GM18505 (cell line): ENCODE data around the gene CPLX4.

Experiments used
- ATAC-seq: cut with Tn5 transposase; IDR thresholded peaks from one replicate; pipeline ENCODE4 v1.9.1; 2021; ENCODE audit not compliant: unreplicated experiment
- POLR2A ChIP-seq: IDR thresholded peaks from 4 replicates; pipeline ENCODE4 v1.6.1; 2011; ENCODE audit warnings: borderline replicate concordance; ENCODE audit not compliant: insufficient read depth, insufficient read length; ENCODE audit errors: extremely low read depth

CPLX4 gene

DNA sequence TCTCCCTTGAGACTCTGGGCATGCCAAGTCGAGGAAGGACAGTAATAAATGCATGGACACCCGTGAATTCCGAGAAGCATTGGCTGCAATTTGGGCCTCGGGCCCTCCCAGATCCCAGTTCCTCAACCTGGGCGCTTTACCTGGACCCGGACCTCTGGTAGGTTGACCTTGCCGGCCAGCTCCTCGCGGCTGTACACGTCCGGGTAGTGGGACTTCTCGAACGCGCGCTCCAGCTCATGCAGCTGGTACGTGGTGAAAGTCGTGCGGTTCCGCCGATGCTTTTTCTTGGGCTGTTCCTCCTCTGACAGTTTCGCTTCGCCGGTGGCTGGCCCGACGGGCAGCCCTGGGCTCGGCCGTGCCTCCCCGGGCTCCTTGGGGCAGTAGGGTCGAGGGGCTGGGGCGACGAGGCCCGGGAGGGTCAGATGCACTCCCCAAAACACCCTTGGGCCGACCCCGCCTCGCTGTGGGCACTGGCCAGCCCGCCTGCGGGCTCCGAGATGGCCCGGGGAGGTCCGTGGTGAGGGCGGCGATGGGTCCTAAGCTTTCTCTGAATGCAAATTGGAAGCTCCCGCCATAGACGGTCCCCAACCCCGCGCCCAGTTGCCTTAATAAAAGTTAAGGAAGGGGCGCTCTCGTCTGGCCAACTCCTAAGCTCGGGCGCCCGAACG lies 46.1 kb downstream of the CPLX4 start:
- no peak for ATAC-seq
- no peak for TF ChIP-seq POLR2A

GRCh38 chr18:59271606-59272220 lies 46.7 kb downstream of the CPLX4 start:
- TF ChIP-seq POLR2A: no peak
- ATAC-seq: no peak

- ATAC-seq: no peak
- no peak for TF ChIP-seq POLR2A
Measured at GRCh38 chr18:59270689-59271257, 47.7 kb downstream of the CPLX4 start.

DNA sequence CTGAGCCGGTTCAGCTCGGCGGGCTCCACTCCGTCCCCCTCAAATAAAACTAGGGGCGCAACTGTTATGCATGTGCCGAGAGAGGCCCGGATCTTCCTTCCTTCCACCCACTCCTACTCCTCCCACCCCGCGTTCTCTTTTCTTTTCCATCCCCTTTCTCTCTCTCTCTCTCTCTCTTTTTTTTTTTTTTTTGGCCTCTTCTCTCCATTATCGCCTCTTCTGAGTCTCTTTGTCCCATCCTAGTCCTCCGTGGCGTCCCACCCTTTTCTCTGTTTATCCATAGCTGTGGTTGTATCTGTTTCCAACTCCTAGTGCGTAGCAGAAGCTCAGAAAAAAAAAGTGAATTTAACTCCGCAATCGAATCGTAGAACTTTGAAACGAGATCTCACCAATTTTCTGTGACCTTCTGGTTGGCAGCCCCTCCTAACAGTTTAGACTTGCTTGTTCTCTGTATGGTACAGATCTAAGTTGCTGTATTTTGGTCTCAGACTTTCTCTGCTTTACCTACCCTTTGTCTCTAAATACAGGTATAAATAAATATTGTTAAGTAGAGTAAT lies 48.8 kb downstream of the CPLX4 start:
- TF ChIP-seq POLR2A: no peak
- no peak for ATAC-seq

DNA sequence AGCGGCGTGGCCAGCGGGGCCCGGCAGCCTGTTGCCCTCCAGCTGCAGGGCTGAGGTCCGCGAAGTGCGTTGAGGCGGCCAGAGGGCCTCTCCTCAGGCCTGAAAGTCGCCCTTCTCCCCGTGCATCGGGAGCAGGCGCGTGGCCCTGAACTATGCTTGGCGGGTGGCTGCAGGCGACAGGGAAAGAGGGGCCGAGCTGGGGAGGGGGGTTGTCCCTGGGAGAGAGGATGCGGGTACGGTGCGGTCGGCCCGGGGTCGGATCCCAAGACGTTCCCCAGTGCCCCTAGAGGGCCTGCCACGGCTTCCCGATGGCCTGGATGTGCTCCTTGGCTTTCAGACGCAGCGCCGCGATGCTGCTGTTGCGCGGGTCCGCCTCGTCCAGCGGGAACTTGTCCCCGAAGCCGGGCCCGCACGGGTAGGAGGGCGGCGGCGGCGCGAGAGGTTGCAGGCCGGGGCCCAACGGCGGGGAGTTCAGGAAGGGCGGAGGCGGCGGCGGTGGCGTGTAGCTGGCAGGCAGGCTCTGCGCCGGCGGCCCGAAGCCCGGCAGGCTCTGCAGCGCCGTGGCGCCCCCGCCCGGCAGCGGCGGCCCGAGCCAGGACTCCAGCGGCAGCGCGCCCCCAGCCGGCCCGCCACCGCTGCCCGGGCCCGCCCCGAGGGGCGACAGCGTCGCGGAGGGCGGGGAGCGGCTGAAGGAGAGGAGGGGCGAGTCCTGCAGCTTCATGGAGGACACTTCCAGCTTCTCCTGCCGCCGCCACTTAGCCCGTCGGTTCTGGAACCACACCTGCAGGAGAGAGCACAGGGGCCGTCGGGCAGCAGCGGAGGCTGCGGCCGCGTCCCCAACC lies 49.5 kb downstream of the CPLX4 start:
- peak; percentile 57 for ATAC-seq
- TF ChIP-seq POLR2A: no peak

DNA sequence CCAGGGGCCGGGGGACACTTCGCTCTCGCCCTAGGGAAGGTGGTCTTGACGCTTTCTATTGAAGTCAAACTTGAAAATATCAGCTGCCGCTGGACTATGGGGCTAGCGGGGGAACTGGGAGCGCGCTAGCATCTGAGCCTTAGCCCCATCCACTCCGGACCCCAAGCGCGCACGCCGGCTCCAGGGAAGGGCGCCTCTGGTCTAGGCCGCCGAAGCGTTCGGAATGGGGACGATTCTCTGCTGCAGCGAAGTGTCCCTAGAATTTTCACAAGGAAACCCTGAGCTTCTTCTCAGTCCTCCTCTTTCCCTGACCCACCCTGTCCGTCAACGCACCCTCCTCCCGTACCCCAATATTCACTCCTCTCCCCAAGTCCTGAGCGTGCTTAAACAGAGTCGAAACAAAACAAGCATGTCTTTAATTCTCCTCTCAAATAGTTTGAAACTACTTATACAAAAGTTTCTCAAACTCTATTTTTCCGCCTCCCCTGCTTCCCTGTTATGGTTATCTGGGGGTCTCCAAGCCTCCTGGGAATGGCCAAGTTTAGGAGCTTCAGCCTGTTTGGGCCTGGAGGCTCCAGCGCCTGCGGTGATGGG lies 50.2 kb downstream of the CPLX4 start:
- no peak for ATAC-seq
- TF ChIP-seq POLR2A: no peak

DNA sequence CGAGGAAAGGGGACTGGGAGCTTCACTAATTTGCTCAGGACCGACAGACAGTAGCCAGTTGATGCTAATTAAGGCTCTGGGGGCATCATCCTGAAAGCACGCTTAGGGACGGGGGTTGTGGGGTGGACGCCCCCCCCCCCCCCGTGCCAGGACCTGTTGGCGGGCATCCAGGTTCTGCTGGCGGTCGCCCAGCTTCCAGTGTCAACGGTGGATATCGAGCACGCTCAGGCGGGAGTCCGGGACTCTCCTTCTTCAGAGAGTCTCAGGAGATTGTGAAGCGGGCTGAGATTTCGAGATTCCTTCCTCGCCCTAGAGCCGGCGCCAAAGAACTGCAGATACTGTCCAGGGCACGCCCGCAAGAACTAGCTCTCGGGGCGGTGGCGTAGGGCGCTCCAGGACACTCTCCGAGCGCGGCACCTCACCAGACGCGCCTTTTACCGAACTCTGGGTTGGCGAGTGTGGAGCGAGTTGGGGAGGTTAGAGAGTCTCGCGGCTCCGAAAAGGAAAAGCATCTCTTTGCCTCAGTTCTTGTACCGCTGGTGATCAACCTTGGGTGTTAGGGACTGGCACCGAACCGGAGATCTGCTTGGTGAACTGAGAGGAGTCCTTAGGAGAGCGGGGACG lies 50.8 kb downstream of the CPLX4 start:
- TF ChIP-seq POLR2A: no peak
- ATAC-seq: no peak

DNA sequence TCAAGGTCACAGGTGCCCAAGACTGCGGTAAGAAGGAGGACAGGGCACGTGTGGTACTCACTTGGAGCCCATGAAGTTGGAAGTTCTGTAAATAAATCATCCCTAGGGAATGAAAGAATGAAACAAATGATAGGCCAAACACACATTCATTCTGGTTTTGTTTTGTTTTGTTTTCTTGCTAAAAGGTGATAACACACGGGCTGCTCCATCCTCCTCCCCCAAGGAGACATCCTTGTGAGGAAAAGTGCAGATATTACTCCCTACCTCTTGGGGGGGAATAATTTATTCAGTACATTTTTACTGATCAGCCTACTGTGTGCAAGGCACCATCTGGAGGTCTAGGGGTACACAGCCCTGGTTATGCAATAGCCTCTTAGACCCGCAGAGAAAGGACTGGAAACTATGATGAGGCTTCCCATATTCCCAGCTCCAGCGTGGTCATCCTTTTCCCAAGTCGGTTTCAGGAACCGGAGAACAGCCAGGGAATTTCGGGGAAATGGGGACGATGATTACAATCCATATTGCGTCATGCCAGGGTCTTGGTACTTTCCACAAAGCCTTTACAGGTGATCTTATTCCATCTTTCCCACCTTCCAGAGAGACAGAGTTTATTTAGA lies 51.5 kb downstream of the CPLX4 start:
- no peak for TF ChIP-seq POLR2A
- no peak for ATAC-seq

DNA sequence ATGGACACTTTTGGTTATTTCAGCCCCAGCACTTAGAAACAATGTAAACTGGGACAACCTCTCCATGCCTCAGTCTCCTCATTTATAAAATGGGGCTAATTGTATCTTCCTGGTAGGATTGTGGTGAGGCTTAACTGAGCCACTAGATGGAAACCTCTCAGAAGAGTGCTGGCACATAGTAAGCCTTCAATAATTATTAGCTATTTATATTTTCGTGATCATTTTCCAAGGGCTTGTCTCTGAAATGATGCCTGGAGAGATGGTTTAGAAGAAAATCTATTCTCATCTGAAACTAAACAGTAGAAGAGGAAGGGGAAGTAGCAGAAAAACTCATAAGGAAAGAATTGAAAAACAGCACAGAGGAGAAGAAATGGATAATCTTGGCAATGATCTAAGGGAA lies 52.0 kb downstream of the CPLX4 start:
- no peak for ATAC-seq
- no peak for TF ChIP-seq POLR2A

- no peak for ATAC-seq
- TF ChIP-seq POLR2A: no peak
Measured at GRCh38 chr18:59265974-59266369, 52.5 kb downstream of the CPLX4 start.

- no peak for TF ChIP-seq POLR2A
- no peak for ATAC-seq
Measured at GRCh38 chr18:59265246-59265973, 53.0 kb downstream of the CPLX4 start.

GRCh38 chr18:59264651-59265245 lies 53.7 kb downstream of the CPLX4 start:
- ATAC-seq: no peak

DNA sequence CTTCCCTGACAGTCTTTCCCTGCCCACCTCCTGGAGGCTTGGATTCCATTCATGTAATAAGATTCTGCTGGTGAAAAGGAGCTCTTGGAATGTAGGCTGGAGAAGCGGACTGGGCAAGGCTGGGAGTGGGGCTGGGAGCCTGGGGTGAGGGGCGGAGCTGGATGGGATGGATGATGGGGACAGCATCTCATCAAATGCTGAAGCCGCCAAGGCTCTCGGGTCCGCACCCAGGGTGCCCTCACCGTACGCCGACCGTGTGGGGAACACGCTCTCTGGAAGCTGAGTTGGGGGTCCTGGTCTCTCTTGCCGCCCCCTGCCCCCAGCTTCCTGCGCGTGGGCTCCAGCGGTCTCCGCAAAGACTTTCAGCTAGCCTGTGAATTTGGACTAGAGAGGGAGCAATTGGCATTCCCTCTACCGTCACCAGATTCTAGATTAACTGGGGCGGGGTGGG lies 54.3 kb downstream of the CPLX4 start:
- no peak for ATAC-seq
- no peak for TF ChIP-seq POLR2A

More at GRCh38 chr18:59264651-59265245, 53.7 kb downstream of the CPLX4 start:
- no peak for TF ChIP-seq POLR2A
